GM12801 (cell line): ENCODE results near the gene NRSN1.

ENCODE experiments used
- CTCF ChIP-seq: IDR thresholded peaks from one replicate; pipeline ENCODE4 v1.5.1; 2011; ENCODE audit warnings: control low read depth; ENCODE audit not compliant: insufficient read length; ENCODE audit errors: extremely low read depth

The NRSN1 gene

GRCh38 chr6:24100024-24100769 lies 25.8 kb upstream of the NRSN1 start:
- no peak for TF ChIP-seq CTCF

DNA sequence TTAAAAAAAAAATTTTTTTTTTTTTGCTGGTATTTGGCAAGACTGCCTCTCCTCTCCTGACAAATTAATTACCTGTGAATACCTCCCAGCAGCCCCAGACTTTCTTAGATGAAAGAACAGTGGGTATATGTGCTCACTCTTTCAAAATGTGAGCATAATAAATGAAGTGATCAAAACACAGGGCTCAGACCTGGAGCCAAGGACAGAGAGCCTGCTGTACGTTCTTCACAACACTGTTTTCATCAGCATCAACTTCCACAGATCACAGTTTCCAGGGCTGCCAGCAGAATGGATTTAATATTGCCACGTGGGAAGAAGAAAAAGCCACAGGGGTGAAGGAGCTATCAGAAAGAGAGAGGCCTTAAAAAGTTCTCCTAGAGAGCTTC lies 25.3 kb upstream of the NRSN1 start:
- no peak for TF ChIP-seq CTCF

DNA sequence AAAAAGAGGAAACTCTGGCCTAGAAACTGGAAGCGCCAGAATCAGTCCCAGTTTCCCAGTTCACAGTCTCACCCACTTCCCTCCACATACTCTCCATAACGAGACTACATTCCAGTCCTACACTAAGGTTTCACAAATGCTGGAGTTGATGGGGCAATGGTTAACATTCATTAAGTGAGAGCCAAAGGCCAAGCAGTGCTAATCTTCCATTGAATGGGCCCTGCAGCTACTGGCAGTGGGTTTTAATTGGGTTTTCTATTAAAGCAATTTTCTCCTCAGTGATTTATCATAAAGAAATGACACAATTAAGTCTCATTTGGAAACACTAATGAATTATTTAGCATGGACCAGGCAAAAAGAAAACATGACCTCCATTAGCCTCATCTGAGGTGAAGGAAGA lies 20.8 kb upstream of the NRSN1 start:
- TF ChIP-seq CTCF, result no peak

DNA sequence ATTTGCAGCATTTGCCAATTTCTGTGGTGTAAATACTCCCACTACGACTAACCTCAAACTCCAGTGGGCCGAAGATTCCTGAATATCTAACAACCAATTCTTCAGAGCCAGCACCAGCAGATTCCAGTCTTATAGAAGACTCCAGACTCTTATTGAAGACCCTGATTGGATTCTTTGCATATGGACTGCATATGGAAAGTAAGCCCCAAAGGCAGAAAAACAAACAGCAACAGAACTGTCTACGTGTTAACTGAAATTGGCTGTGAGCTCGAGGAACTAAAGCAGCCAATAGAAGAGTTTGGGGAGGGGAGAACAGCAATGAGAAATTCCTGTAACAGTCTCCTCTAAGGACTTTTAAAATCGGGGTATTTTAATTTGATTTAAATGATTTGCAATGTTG lies 19.7 kb upstream of the NRSN1 start:
- no peak for TF ChIP-seq CTCF

GRCh38 chr6:24107294-24107693 lies 18.7 kb upstream of the NRSN1 start:
- no peak for TF ChIP-seq CTCF

DNA sequence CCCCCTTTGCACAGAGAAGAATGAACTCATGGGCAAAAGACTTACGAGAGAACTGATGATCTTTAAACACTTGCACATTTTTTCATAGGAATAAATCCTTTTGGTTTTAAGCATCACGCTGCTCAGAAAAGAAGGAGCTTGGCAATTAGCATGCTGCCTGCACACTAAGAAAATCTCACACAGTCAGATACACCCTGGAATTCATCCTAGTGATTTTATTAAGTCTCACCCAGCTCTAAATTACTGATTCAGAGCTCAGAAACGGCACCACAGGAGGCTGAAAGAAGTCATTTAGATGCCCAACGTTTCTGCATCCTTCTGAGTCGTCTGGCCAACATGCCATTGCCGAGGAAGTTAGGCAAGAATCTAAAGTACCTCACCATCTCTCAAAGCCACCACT lies 18.0 kb upstream of the NRSN1 start:
- TF ChIP-seq CTCF, result no peak

- no peak for TF ChIP-seq CTCF
Measured at GRCh38 chr6:24110417-24110816, 15.6 kb upstream of the NRSN1 start.
